ENCODE measurements around the gene SLC35F3.

Gene SLC35F3

DNA sequence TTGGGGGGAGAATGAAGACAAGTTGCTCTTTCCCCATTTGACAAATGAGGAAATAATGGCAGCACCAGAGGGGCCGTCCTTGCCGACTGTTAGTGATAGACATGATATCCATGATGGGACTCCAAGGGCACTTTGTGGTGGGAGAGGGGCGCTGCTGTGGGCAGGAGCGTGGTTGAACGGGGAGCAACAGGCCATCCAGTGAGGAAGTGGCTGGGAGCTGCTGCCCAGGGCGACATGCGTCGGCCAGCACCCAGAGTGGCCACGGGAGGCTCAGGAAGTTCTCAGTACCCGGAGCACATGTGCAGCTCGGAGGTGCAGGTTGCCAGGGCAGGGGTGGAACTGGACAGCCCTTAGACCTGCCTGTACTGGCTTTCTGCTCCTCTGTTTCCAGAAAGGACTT, 71.0 kb downstream of the SLC35F3 start:
- DNase-seq: no peak

DNA sequence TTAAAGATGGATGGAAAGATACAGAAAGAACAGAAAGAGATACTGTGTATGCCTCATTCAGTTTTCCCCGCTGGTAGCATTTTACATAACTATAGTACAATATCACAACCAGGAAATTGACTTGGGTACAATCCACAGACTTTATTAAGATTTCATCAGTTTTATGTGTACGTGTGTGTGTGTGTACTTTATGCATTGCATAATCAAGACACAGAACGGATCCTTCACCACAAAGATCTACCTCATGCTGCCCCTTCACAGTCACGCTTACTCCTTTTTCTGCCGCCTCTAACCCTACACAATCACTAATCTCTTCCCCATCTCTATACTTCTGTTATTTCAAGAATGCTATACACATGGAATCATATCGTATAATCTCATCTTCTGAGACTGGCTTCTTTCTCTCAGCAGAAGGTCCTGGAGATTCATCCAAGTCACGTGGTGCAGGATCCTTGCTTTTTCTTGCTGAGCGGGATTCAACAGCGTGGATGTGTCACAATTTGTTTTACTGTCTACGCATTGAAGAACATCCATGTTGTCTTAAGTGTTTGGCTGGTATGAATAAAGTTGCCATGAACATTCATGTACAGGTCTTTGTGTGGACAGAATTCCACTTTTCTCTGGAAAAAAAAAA, 76.7 kb downstream of the SLC35F3 start:
- DNase-seq: no peak

DNA sequence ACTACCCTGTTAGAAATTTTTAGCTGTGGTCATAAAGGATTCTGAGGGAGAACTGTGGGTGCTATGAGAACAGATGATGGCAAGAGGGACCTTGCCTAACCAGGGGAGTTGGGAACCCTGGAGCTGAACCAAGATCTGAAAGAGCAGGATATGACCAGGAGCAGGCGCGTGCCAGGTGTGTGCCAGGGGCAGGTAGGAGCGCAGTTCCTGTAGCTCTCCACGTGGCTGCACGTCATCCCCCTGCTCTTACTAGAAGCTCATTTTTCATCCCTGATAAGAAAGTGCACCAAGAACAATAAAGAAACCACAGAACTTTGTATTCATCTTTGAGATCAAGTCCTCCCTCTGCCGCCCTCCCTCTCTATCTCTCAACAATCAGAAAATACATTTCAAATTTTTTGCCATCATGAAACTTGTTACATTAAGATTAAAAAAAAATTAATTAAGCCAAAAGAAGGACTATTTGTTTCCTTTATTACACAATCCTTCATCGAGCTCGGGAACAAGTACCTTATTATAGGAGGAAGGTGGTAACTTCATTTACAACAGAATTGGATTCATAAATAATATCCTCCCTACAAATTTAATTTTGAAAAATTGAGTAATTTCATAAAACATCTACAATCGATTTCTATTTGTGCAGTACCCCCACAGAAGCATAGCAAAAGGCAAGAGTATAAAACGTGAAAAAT, 78.5 kb downstream of the SLC35F3 start:
- no peak for DNase-seq

DNA sequence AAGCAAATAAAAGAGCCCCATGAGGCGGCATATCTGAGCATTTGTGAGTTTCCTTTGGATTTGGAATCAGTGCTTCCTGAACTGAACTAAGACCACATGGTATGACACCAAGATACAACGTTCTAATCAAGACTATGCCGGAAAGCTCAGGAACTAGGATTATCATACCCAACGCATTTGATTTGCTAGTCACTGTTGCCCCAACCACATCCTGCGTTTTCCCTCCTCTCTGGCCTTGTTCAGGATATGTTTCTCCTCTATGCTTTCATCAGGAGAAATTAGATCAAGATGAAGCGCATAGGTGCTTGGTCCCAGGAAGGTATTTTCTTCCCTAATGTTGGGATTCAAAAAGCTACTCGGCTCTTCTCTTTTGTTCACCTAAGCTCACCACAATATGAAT, 79.3 kb downstream of the SLC35F3 start:
- DNase-seq: no peak

DNA sequence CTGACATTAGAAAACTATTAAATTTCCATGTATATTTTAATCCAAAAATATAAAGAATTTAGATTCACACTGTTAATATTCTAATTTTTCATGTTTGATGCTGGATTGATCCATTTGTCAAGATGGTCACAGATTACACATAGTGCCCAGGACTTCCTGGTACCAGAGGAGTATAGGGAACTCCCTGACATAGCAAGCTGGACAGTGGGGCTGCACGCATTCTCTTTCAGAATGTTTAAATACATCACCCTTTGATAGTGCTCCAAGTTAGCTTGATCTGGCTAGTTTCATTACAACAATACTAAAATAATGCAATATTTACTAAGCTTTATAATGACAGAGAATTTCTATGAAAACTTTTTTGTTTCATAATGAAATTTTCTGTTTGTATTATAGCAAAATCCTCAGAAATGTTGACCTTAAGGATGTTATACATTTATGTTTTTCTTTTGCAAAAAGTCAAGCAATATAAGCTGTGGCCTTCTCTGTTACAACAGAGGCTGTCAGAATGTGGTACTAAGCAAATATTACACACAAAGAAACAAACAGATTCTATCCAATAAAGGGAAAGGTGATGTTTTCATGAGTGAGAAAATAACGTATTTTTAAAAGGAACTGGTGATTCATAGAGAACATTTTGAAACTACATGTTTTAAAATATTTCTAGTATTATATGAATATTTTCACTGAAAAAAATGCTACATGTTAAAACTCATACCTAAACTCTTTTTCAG, 84.7 kb downstream of the SLC35F3 start:
- no peak for DNase-seq

DNA sequence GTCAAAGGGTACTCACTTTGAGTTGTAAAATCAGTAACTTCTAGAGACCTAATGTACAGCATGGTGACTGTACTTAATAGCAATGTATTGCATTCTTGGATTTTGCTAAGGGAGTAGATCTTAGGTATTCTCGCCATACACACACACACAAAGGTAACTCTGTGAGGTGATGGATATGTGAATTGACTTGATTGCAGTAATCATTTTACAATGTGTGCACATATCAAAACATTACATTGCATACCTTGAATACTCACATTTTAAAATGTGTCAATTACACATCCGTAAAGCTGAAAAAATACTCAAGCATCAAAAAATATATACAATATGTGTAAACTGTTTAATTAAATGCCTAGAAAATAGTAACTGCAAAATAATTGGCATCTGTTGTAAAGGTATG, 86.0 kb downstream of the SLC35F3 start:
- no peak for DNase-seq

DNA sequence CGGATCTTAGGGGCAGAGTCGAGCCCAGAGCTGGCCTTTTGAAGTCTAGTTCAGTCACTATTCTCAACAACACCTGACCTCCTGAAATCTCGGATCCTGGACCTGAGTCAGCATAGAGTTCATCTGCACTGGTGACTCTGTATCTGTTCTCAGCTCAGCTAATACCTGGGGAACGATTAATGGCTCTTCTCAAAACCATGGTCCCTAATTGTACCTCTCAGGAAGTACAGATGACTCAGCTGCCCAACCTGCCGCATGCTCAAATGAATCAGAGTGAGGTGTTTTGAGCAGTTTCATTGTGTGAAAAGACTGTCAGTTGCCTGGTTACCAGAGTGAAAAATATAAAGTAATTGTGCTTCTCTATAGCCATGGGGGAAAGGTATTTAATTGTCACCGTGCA, 89.2 kb downstream of the SLC35F3 start:
- no peak for DNase-seq

DNA sequence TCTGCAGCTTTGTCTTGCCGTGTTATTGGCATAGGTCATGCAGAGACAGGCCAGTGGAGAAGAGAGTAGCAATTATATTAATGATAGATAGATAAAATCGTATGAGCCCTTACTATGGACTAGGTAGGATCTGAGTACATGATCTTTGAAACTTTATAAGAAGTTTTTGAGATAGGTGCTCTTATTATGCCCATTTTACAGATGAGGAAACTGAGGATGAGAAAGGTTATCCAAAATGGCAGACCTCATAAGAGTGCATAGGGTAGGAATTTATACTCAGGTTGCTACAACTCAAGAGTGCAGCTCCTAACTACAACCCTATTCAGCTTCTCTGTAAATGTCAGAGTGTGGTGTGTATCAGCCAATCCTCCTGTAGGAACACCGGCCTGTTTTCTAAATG, 89.6 kb downstream of the SLC35F3 start:
- DNase-seq: no peak

DNA sequence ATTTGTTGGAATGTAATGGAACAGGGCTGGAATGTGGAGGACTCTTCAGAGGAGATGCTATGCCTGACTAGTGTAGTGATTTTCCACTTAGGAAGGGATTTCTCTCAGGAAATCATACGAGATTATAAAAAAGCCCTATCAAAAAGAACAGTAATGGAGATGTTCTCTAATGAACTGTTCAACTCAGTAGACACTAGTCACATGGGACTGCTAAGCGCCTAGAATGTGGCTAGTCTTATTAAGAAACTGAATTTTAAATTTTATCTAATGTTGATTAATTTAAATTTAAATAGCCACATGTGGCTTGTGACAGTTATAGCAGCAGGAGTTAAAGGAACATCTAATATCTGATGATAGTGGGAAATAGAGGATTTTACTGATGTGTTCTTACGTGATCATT, 94.0 kb downstream of the SLC35F3 start:
- DNase-seq: no peak

DNA sequence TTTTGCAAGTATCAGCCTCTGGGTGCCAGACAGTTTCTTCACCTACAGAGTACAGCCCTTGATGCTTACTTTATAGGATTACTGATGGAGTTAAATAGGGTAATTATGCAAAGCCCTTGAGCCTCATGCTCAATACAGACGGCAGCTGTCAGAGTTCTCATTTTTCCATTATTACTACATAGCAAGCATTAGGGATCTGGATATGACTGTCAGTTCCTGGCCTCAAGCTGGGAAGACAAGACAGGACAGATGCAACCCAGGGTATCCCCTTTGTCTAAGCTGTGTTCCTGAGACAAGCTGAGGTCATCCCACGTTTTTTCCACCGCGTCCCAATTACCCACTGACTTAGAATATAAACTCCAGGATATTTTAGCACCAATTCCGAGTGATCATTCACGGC, 94.4 kb downstream of the SLC35F3 start:
- no peak for DNase-seq

DNA sequence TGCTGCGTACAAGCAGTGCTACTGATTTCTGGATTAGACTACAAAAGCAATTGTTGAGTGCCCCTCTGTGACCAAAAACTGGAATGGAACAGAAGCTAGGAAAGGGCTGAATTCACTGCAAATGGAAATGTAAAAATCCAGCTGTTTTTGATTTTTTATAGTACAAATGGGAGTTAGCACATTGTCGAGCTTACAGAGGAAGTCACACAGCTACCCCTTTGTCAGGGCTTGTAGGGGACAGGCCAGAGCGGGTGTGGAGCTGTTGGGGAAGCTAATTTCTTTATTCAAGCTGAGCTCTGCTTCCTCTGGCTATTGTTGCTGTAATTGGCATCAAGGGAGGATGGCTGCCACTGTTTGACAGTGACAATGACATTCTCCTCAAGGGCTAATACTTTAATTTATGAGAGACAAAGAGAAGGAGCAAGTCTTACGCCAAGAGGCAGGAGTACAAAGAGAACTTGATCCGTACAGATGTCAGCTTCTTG, 96.1 kb downstream of the SLC35F3 start:
- no peak for DNase-seq

DNA sequence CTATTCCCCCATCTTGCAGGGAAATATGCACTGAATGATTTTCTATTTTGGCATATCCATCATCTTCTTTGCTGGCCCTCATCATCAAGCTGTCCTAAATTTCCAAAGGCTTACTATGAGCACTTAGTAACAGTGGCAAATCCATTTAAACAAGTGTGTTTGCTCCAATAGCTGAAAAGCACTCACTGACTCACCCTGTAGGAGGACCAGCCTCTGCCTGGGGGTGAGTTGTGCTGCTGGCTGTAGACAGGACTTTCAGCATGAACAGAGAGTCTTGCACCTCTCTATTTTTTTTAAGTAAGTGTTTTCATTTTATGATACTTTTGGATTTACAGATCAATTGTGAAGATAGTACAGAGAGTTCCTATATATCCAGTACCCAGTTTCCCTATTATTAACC, 97.3 kb downstream of the SLC35F3 start:
- DNase-seq: no peak

DNA sequence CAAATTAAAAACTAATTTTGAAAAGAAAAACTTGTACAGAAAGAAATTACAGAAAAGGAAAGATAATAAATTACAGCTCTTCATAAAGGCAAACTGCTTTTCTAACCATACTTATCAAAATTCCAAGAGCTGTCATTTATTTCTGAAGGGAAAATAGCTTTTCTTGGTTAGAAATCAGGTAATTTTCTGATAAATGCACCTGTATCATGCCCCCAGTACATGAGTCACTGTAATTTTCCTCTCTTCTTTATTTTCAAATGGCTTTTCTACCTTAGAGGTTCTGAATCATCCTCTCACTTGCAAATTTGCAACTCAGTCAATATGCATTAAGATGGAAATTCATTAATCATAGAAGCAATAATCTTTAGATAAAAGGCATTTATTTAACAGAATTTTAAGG, 100.1 kb downstream of the SLC35F3 start:
- no peak for DNase-seq

DNA sequence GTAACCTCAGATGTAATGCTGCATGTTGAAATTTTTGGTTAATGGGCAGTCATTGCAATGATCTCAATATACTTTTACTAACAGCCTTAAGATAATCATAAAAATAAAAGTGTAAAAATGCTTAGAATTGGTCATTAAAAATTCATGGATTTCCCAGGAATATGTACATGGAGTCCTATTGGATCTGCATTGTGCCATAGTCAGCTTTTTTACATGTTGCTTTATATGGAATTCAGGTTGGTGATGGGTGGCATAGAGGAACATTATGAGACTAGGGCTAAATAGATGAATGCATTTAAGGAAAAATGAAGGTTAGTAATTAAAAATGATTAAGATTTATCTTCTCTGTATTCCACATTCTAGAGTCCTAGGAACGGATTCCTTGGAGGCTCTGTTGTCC, 103.2 kb downstream of the SLC35F3 start:
- no peak for DNase-seq

DNA sequence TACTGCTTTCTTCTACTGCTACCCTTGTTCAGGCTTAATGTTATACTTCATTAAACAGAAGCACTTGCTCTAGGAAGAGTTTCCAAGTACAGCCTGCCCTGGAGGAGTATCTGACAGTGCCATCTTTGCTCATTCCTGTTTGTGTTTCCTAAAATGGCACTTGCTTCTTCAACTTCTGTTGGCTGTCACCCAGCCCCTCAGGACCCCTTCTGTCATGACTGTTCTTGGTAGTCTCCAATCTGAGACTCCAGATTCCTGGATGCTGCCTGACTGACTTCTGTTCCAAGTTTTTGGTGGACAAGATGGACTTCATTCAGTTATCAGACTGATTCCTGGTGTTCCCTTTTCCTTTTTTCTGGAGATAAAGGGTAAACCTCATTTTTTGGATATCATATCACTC, 104.1 kb downstream of the SLC35F3 start:
- DNase-seq: no peak

DNA sequence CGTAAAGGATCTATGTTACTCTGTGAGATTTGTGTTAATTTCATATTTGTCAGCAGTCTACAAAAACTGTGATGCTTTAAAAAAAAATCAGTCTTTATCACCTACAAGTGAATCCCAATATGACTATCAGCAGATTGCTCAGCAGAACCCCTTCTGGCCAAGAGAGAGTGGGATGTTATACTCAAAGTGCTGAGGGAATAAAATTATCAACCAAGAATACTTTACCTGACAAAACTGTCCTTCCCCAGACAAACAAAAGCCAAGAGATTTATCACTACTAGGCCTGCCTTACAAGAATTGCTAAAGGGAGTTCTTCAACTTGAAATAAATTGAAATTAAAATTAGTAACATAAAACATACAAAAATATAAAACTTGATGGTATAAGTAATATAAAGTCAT, 105.2 kb downstream of the SLC35F3 start:
- DNase-seq: no peak

DNA sequence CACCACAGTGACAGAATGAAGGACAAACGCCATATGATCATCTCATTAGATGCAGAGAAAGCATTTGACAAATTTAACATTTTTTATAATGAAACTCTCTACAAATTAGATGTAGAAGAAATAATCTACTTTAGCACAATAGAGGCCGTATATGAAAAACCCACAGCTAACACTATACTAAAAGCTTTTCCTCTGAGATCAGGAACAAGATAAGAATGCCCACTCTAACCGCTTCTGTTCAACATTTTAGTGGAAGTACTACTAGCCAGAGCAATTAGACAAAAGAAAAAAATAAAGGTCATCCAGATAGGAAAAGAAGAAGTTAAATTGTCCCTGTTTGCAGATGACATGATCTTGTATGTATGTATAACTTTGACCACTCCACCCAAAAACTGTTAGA, 109.7 kb downstream of the SLC35F3 start:
- DNase-seq: no peak

DNA sequence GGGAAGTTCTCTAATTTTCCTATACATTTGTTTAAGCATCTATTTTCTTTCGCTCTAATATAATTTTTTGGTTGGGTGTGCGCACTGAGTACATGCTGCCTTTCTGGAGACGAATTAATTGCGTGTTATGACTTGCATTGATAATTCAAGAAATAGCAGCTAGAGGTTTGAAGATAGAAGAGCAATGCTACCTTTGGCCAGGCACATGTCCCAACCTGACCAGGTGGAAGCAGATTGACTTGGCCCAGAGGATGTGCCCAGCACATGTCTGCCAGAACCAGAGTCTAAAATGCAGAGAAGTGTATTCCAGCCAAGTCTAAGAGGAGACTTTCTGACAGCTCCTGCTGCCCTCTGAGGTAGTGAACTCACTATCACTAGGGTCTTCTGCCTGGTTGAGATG, 114.3 kb downstream of the SLC35F3 start:
- DNase-seq: no peak

DNA sequence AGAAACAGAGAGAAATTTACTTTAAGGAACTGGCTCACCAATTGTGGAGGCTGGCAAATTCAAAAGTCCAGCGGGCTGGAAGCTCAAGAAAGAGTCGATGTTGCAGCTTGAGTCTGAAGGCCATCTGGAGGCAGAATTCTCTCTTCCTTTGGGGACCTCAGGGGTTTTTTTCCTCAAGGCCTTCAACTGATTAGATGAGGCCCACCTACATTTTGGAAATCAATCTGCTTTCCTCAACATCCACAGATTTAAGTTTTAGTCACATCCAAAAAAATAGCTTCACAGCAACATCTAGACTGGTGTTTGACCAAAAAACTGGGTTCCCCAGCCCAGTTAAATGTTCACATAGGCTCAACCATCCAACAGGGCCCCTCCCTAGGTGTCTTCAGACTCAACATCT, 114.9 kb downstream of the SLC35F3 start:
- DNase-seq: no peak

DNA sequence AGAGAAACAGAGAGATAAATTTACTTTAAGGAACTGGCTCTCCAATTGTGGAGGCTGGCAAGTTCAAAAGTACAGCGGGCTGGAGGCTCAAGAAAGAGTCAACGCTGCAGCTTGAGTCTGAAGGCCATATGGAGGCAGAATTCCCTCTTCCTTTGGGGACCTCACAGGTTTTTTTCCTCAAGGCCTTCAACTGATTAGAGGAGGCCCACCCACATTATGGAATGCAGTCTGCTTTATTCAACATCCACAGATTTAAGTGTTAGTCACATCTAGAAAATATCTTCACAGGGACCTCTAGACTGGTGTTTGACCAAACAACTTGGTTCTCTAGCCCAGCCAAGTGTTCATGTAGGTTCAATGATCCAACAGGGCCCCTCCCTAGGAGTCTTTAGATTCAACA, 117.8 kb downstream of the SLC35F3 start:
- DNase-seq: no peak

DNA sequence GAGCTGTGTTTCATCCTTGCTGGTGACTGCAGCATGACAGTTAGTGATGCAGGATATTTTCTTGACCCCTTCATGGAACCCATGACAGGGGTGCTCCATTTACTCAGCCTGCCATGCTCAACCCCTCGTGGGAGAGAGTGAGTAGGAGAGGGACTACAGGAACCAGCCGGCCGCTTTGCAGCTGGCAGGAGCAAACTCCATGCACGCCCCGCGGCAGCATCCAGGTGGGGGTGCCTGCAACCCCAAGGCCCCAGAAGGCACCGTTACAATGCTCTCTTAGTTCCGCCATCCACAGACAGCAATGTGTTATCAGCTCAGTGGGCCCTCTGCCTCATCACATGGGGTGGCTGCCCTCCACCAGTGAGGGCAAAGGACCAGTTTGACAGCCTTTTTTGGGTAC, 135.1 kb downstream of the SLC35F3 start:
- DNase-seq: no peak

DNA sequence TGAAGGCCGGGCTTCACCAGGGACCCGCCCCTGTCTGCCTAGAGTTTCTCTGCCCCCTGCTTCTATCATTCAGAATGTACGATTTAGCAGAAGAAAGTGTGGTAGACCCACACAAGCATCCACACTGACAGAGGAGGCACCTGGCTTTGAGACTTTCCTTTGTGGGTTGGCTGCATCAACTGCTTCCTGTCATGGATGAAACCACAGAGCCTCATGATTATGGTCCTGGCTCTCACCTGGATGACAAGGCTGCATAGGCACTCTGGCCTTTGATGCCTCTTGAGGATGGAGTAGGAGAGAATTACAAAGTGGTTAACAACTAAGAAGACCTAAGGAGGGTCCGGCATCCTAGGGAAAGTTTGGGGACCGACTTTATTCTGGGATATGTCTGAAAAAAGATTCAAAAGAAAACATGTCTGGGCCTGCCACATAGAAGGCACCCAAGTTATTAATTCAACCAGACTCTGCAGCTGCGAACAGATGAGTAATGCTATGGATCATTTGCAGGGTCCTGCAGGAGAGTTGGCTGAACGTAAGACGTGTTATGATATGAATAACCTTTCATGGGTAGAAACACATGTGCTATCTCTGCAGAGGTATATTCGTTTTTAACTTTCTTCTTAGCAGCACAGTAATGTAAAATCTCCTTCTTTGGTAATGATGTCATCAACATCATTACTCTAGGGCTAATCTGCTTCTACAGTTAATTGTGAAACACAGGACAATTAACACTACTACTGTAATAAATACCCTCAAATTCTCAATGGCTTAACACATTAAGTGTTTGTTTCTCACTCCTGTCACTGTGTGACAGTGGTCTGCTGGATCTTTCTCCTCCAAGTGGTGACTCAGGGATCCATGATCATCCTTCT, 136.2 kb downstream of the SLC35F3 start:
- DNase-seq: no peak

DNA sequence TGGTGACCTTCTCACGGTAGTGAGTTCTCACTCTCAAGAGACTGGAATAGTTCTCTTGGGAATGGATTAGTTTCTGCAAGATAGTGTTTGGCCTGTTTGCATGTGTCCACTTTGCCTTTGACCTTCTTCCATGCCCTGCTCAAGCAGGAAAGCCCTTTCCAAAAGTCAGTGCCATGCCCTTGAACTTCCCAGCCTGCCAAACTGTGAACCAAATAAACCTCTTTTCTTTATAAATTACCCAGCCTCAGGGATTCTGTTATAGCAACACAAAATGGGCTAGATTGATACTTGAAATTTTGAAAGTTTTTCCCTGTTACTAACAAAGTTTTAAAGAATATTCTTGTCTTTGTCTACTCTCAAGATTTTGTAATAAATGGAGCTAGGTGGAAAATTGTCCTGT, 139.6 kb downstream of the SLC35F3 start:
- no peak for DNase-seq

All from CD4-positive, alpha-beta T cell treated with Interleukin-17A for 4 hours (primary cell).